ENCODE results near the gene TERB2. TPM values are rescaled to one million over a fixed set of nuclear protein-coding genes. Genes with fewer than 3 reads are reported as not detected.
"Not testable (repeated sequence)": the region's sequence is repeated elsewhere in the genome, so short reads cannot be mapped to it uniquely, and the experiment has no call there.

The TERB2 gene
- polyA plus RNA-seq, 1 donor from 2014 or later: not detected

- Mint-ChIP-seq H3K36me3 (no peaks in the 10 kb centered on the region), H3K4me1 (peaks cover 13 to 15% (median 15%) of the 10 kb centered on the region in 3 donors), H3K9me3 (no peaks in the 10 kb centered on the region), H3K27ac (peak within 1 kb of the TSS; percentile 35 to 88 (median 86)), H3K4me3 (peak within 1 kb of the TSS; percentile 85 to 97 (median 92)), H3K27me3 (peaks cover 9% of the 10 kb centered on the region)
Observed at GRCh38 chr15:45022871-45023658, 66.6 kb downstream of the TERB2 start, which contains the start of gene SORD. TSS of gene SORD (plus strand) at chr15:45023195. CDS start at chr15:45023284, 89 bp downstream.

GRCh38 chr15:45023659-45024225 is 67.3 kb downstream of the TERB2 start:
- peaks cover 6% of the 10 kb centered on the region for H3K27me3 Mint-ChIP-seq
- peak overlapping the region in 2 of 3 donors; percentile 35 to 86 for H3K27ac Mint-ChIP-seq
- H3K4me1 Mint-ChIP-seq: peaks cover 13 to 15% (median 15%) of the 10 kb centered on the region in 3 donors
- no peaks in the 10 kb centered on the region for H3K36me3 Mint-ChIP-seq
- peak overlapping the region; percentile 85 to 97 (median 92) for H3K4me3 Mint-ChIP-seq
- no peaks in the 10 kb centered on the region for H3K9me3 Mint-ChIP-seq

GRCh38 chr15:45024649-45025048 is 68.2 kb downstream of the TERB2 start:
- H3K27me3 Mint-ChIP-seq, H3K36me3 Mint-ChIP-seq, H3K27ac Mint-ChIP-seq, H3K9me3 Mint-ChIP-seq: not testable (repeated sequence)
- Mint-ChIP-seq H3K4me1 (peaks cover 13 to 15% (median 15%) of the 10 kb centered on the region in 3 donors), H3K4me3 (peak overlapping the region in 2 of 4 donors; percentile 22 to 85)

- Mint-ChIP-seq H3K4me1 (peaks cover 13 to 15% (median 15%) of the 10 kb centered on the region in 3 donors), H3K4me3 (peak overlapping the region in 1 of 4 donors; percentile 60)
- not testable (repeated sequence) for H3K36me3 Mint-ChIP-seq, H3K27me3 Mint-ChIP-seq, H3K9me3 Mint-ChIP-seq, H3K27ac Mint-ChIP-seq
Observed at GRCh38 chr15:45025627-45026026, 69.1 kb downstream of the TERB2 start.

- H3K9me3 Mint-ChIP-seq: no peaks in the 10 kb centered on the region
- H3K4me3 Mint-ChIP-seq: no peak overlapping the region
- H3K27me3 Mint-ChIP-seq: no peaks in the 10 kb centered on the region
- peaks cover 7% of the 10 kb centered on the region for H3K36me3 Mint-ChIP-seq
- H3K4me1 Mint-ChIP-seq: peaks cover 13 to 15% (median 15%) of the 10 kb centered on the region in 3 donors
- H3K27ac Mint-ChIP-seq: no peak overlapping the region
Observed at GRCh38 chr15:45026651-45027190, 70.2 kb downstream of the TERB2 start.

- Mint-ChIP-seq H3K36me3 (peaks cover 7% of the 10 kb centered on the region), H3K27ac (no peak overlapping the region), H3K27me3 (no peaks in the 10 kb centered on the region), H3K9me3 (no peaks in the 10 kb centered on the region), H3K4me3 (no peak overlapping the region), H3K4me1 (peaks cover 13 to 15% (median 15%) of the 10 kb centered on the region in 3 donors)
Observed at GRCh38 chr15:45027220-45027619, 70.7 kb downstream of the TERB2 start.

Other genes with a start within 250 kb of the TERB2 start
- 17.7 TPM for gene PATL2, start 245.4 kb upstream of the TERB2 start, polyA plus RNA-seq
- 23,226 TPM for gene B2M, start 245.2 kb upstream of the TERB2 start, polyA plus RNA-seq
- gene TRIM69, start 220.2 kb upstream of the TERB2 start, polyA plus RNA-seq: 30.7 TPM
- 20.3 TPM for gene SORD, start 66.5 kb downstream of the TERB2 start, polyA plus RNA-seq
- not detected for gene DUOX2, start 157.5 kb downstream of the TERB2 start, polyA plus RNA-seq
- gene DUOXA2, start 157.6 kb downstream of the TERB2 start, polyA plus RNA-seq: not detected
- gene DUOXA1, start 173.2 kb downstream of the TERB2 start, polyA plus RNA-seq: not detected
- 1.4 TPM for gene DUOX1, start 173.3 kb downstream of the TERB2 start, polyA plus RNA-seq
- gene SHF, start 231.3 kb downstream of the TERB2 start, polyA plus RNA-seq: 0.85 TPM

All from IgD-negative memory B cell (primary cell).